ENCODE data around the gene TMEM239. TPM values are rescaled to one million over a fixed set of nuclear protein-coding genes. Genes with fewer than 3 reads are reported as not detected.

Gene TMEM239
- total RNA-seq, 1 donor from 2014 or later, result not detected

DNA sequence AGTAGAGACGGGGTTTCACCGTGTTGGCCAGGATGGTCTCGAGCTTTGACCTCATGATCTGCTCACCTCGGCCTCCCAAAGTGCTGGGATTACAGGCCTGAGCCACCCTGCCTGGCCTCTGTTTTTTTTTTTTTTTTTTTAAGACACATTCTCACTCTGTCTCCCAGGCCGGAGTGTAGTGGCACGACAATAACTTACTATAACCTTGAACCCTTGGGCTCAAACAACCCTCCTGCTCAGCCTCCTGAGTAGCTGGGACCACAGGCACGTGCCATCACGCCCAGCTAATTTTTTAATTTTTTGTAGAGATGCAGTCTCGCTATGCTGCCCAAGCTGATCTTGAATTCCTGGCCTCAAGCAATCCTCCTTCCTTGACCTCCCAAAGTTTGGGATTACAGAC is 42.4 kb upstream of the TMEM239 start:
- H2AFZ ChIP-seq (ENCODE audit: low read depth, low read length), result no peak overlapping the region
- H3K36me3 ChIP-seq (ENCODE audit: insufficient read depth, low read length), result no peaks in the 10 kb centered on the region
- Mint-ChIP-seq H3K9me3 (ENCODE audit: unreplicated experiment) (peaks cover 7% of the 10 kb centered on the region), H3K27me3 (ENCODE audit: low read depth, unreplicated experiment) (peaks cover 26% of the 10 kb centered on the region), H3K4me3 (ENCODE audit: unreplicated experiment) (no peak overlapping the region), H3K36me3 (ENCODE audit: low read depth, unreplicated experiment) (no peaks in the 10 kb centered on the region), H3K27ac (ENCODE audit: unreplicated experiment) (no peak overlapping the region), H3K4me1 (ENCODE audit: low read depth, unreplicated experiment) (no peaks in the 10 kb centered on the region)
- no peak overlapping the region for H3K4me2 ChIP-seq (ENCODE audit: low read length)
- FAIRE-seq, result no peak
- no peaks in the 10 kb centered on the region for H3K4me1 ChIP-seq (ENCODE audit: insufficient read depth, low read length)
- H3K27ac ChIP-seq (ENCODE audit: low read depth, low read length), result no peak overlapping the region
- H4K20me1 ChIP-seq (ENCODE audit: insufficient read depth, low read length), result no peaks in the 10 kb centered on the region
- TF ChIP-seq EZH2 (IDR thresholded peaks at IDR 0.05; ENCODE audit: insufficient read depth, low read length) (no peak), CTCF (IDR thresholded peaks at IDR 0.05; ENCODE audit: insufficient read depth, low read depth, low read length) (no peak)
- H3K9ac ChIP-seq (ENCODE audit: low read length), result no peak overlapping the region
- no peak overlapping the region for H3K4me3 ChIP-seq (ENCODE audit: insufficient read depth, low read depth, low read length)
- DNase-seq (ENCODE audit: low read depth), result no peak
- H3K27me3 ChIP-seq (ENCODE audit: insufficient read depth, low read length), result peaks cover 19% of the 10 kb centered on the region
- H3K9me3 ChIP-seq (ENCODE audit: insufficient read depth, low read depth, low read length), result no peaks in the 10 kb centered on the region
- H3K79me2 ChIP-seq (ENCODE audit: insufficient read depth, low read length), result no peaks in the 10 kb centered on the region

DNA sequence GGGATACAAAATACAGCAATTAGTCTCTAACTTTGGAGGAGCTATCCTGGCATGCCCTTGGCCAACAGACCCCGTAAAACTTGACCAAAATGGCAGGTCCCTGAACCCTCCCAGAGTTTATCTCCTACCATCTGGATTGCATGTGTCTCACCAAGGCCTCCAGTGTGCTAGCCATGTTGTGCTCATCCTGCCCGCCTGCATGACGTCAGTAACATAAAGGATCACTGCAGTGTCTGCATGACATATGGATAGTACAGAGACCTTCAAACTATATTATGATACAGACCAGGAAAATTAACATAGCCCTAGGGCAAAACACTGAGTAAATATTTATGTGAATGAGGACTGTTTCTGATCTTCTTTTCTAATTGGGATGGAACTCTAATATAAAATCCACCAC is 41.0 kb upstream of the TMEM239 start:
- H3K36me3 ChIP-seq (ENCODE audit: insufficient read depth, low read length), result no peaks in the 10 kb centered on the region
- H3K27ac Mint-ChIP-seq (ENCODE audit: unreplicated experiment), result no peak overlapping the region
- H3K79me2 ChIP-seq (ENCODE audit: insufficient read depth, low read length), result no peaks in the 10 kb centered on the region
- no peak overlapping the region for H2AFZ ChIP-seq (ENCODE audit: low read depth, low read length)
- H3K36me3 Mint-ChIP-seq (ENCODE audit: low read depth, unreplicated experiment), result no peaks in the 10 kb centered on the region
- no peak overlapping the region for H3K4me3 ChIP-seq (ENCODE audit: insufficient read depth, low read depth, low read length)
- TF ChIP-seq EZH2 (IDR thresholded peaks at IDR 0.05; ENCODE audit: insufficient read depth, low read length) (no peak), CTCF (IDR thresholded peaks at IDR 0.05; ENCODE audit: insufficient read depth, low read depth, low read length) (no peak)
- no peaks in the 10 kb centered on the region for H4K20me1 ChIP-seq (ENCODE audit: insufficient read depth, low read length)
- peaks cover 14% of the 10 kb centered on the region for H3K27me3 ChIP-seq (ENCODE audit: insufficient read depth, low read length)
- no peak overlapping the region for H3K9ac ChIP-seq (ENCODE audit: low read length)
- H3K27me3 Mint-ChIP-seq (ENCODE audit: low read depth, unreplicated experiment), result peaks cover 20% of the 10 kb centered on the region
- H3K4me1 Mint-ChIP-seq (ENCODE audit: low read depth, unreplicated experiment), result no peaks in the 10 kb centered on the region
- no peak overlapping the region for H3K27ac ChIP-seq (ENCODE audit: low read depth, low read length)
- H3K4me1 ChIP-seq (ENCODE audit: insufficient read depth, low read length), result no peaks in the 10 kb centered on the region
- H3K9me3 Mint-ChIP-seq (ENCODE audit: unreplicated experiment), result peaks cover 7% of the 10 kb centered on the region
- no peak overlapping the region for H3K4me3 Mint-ChIP-seq (ENCODE audit: unreplicated experiment)
- no peaks in the 10 kb centered on the region for H3K9me3 ChIP-seq (ENCODE audit: insufficient read depth, low read depth, low read length)
- DNase-seq (ENCODE audit: low read depth) (no peak), FAIRE-seq (no peak)
- no peak overlapping the region for H3K4me2 ChIP-seq (ENCODE audit: low read length)

- no peak overlapping the region for H2AFZ ChIP-seq (ENCODE audit: low read depth, low read length)
- Mint-ChIP-seq H3K27ac (ENCODE audit: unreplicated experiment) (no peak overlapping the region), H3K27me3 (ENCODE audit: low read depth, unreplicated experiment) (peaks cover 27% of the 10 kb centered on the region), H3K4me3 (ENCODE audit: unreplicated experiment) (no peak overlapping the region), H3K36me3 (ENCODE audit: low read depth, unreplicated experiment) (no peaks in the 10 kb centered on the region), H3K9me3 (ENCODE audit: unreplicated experiment) (peaks cover 7% of the 10 kb centered on the region), H3K4me1 (ENCODE audit: low read depth, unreplicated experiment) (no peaks in the 10 kb centered on the region)
- TF ChIP-seq EZH2 (IDR thresholded peaks at IDR 0.05; ENCODE audit: insufficient read depth, low read length), result no peak
- no peak for TF ChIP-seq CTCF (IDR thresholded peaks at IDR 0.05; ENCODE audit: insufficient read depth, low read depth, low read length)
- no peaks in the 10 kb centered on the region for H3K36me3 ChIP-seq (ENCODE audit: insufficient read depth, low read length)
- H3K9ac ChIP-seq (ENCODE audit: low read length), result no peak overlapping the region
- no peaks in the 10 kb centered on the region for H3K4me1 ChIP-seq (ENCODE audit: insufficient read depth, low read length)
- H3K27me3 ChIP-seq (ENCODE audit: insufficient read depth, low read length), result peaks cover 25% of the 10 kb centered on the region
- H3K9me3 ChIP-seq (ENCODE audit: insufficient read depth, low read depth, low read length), result no peaks in the 10 kb centered on the region
- DNase-seq (ENCODE audit: low read depth), result no peak
- H3K4me2 ChIP-seq (ENCODE audit: low read length), result no peak overlapping the region
- no peak overlapping the region for H3K4me3 ChIP-seq (ENCODE audit: insufficient read depth, low read depth, low read length)
- FAIRE-seq, result no peak
- no peaks in the 10 kb centered on the region for H4K20me1 ChIP-seq (ENCODE audit: insufficient read depth, low read length)
- H3K27ac ChIP-seq (ENCODE audit: low read depth, low read length), result no peak overlapping the region
- H3K79me2 ChIP-seq (ENCODE audit: insufficient read depth, low read length), result no peaks in the 10 kb centered on the region
Observed at GRCh38 chr20:2778602-2779321, 37.4 kb upstream of the TMEM239 start.

Measured in astrocyte (in vitro differentiated cells and primary cell).